Breast epithelium (tissue), 4 donors: ENCODE data around the gene FAM177A1. TPM values are rescaled to one million over a fixed set of nuclear protein-coding genes. Genes with fewer than 3 reads are reported as not detected.
"Not testable (repeated sequence)": the region's sequence is repeated elsewhere in the genome, so short reads cannot be mapped to it uniquely, and the experiment has no call there.

ENCODE experiments used
- DNase-seq, 2 donors: peaks; one replicate each; pipeline ENCODE4 v3.0.0-alpha.2; 2019; ENCODE audit warnings: low spot score in 2 of 2
- H3K27ac ChIP-seq, 2 donors: fragments of 200-600 bp; sonication (generic) in 1 of 2; one replicate each; pipeline ENCODE4 v1.5.1; 2016 to 2019; ENCODE audit warnings: mild to moderate bottlenecking in 1 of 2
- H3K27me3 ChIP-seq, 2 donors: fragments of 200-600 bp; sonication (generic) in 1 of 2; one replicate each; pipeline versions ENCODE4 v1.5.1 to v1.6.0; 2017 to 2019; ENCODE audit warnings: control low read depth in 1 of 2, mild to moderate bottlenecking in 1 of 2
- H3K36me3 ChIP-seq: fragments of 200-600 bp; one replicate; pipeline ENCODE4 v1.5.1; 2019
- H3K4me1 ChIP-seq, 2 donors: fragments of 200-600 bp; sonication (generic); one replicate each; pipeline ENCODE4 v1.5.1; 2016 to 2019; ENCODE audit warnings: control low read depth in 1 of 2
- H3K4me3 ChIP-seq, 3 donors: fragments of 200-600 bp; sonication (generic); 1 replicate in 2 of 3; 2 replicates in 1 of 3; pipeline ENCODE4 v1.5.1; 2016 to 2019; ENCODE audit warnings: mild to moderate bottlenecking in 3 of 3, moderate library complexity in 2 of 3
- H3K9me3 ChIP-seq, 2 donors: fragments of 200-600 bp; sonication (generic) in 1 of 2; one replicate each; pipeline ENCODE4 v1.5.1; 2016 to 2019; ENCODE audit warnings: control low read depth in 1 of 2
- CTCF ChIP-seq, 3 donors: fragments of 450-650 bp; IDR thresholded peaks; one replicate each; pipeline ENCODE4 v1.5.1; 2016 to 2017; ENCODE audit warnings: antibody characterized with exemption in 3 of 3, mild to moderate bottlenecking in 3 of 3, moderate library complexity in 3 of 3
- POLR2A ChIP-seq: fragments of 450-650 bp; IDR thresholded peaks from one replicate; pipeline ENCODE4 v1.6.1; 2016; ENCODE audit warnings: antibody characterized with exemption, mild to moderate bottlenecking, moderate library complexity
- POLR2AphosphoS5 ChIP-seq, 3 donors: sonication (generic); formaldehyde crosslinking; IDR thresholded peaks; one replicate each; pipeline ENCODE4 v1.6.1; 2017; ENCODE audit warnings: antibody characterized with exemption in 3 of 3
- intact Hi-C: fragments of 100-400 bp; cut with DNase I; formaldehyde crosslinking; loops from one replicate; pipeline ENCODE4 v1.15.1; 2023; ENCODE audit warnings: low total_unique reads
- total RNA-seq, 3 donors: library from RNA; depleted of rRNA; stranded (reverse); fragments of >200 nt; gene quantifications; one replicate each; pipeline ENCODE4 v1.1.0, GENCODE V29; 2016

FAM177A1 gene
- total RNA-seq, 3 donors from 2014 or later: 34.4 to 54.0 (median 47.2) TPM

- intact Hi-C loops: no loop called here
- Histone ChIP-seq H3K27me3 (no peaks in the 10 kb centered on the region), H3K9me3 (no peaks in the 10 kb centered on the region), H3K27ac (no peak overlapping the region), H3K36me3 (no peaks in the 10 kb centered on the region), H3K4me1 (peaks cover 0 to 4% of the 10 kb centered on the region in 2 donors), H3K4me3 (peak overlapping the region in 1 of 3 donors; percentile 92)
- no peak for DNase-seq
- TF ChIP-seq CTCF (IDR thresholded peaks at IDR 0.05): no peak
Observed at GRCh38 chr14:35047976-35048513, 2.0 kb downstream of the FAM177A1 start.

DNA sequence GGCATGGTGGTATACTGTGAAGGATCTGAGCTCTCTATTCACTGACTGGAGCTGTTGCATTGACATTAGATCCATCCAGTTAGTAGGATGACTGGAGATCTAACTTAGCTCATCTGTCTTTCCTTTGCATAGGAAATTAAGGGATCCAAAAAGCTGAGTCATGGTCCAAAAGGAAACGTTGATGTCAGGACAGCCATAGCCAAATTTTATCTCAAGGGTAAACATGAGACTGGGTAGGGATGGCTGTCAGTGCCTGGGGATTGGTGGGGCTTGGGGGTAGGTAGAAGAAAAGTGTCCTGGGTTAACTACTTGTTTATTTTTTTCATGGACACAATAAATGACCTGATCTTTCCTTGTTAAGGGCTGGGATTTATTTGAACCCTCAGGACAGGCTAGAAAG lies 4.6 kb downstream of the FAM177A1 start:
- H3K36me3 ChIP-seq: no peaks in the 10 kb centered on the region
- no peak for DNase-seq
- H3K4me3 ChIP-seq: no peak overlapping the region
- peaks cover 0 to 4% of the 10 kb centered on the region in 2 donors for H3K4me1 ChIP-seq
- intact Hi-C loops: no loop called here
- H3K27ac ChIP-seq: no peak overlapping the region
- H3K9me3 ChIP-seq: no peaks in the 10 kb centered on the region
- no peaks in the 10 kb centered on the region for H3K27me3 ChIP-seq
- TF ChIP-seq CTCF (IDR thresholded peaks at IDR 0.05) (no peak), POLR2AphosphoS5 (IDR thresholded peaks at IDR 0.05) (no peak), POLR2A (no peak)

GRCh38 chr14:35051796-35052195 lies 5.7 kb downstream of the FAM177A1 start:
- peak overlapping the region in 1 of 2 donors; percentile 1 for H3K27ac ChIP-seq
- no peaks in the 10 kb centered on the region for H3K27me3 ChIP-seq
- intact Hi-C loops: no loop called here
- H3K36me3 ChIP-seq: no peaks in the 10 kb centered on the region
- no peaks in the 10 kb centered on the region for H3K9me3 ChIP-seq
- TF ChIP-seq CTCF (IDR thresholded peaks at IDR 0.05) (no peak), POLR2A (no peak), POLR2AphosphoS5 (IDR thresholded peaks at IDR 0.05) (no peak)
- H3K4me1 ChIP-seq: peaks cover 0 to 4% of the 10 kb centered on the region in 2 donors
- H3K4me3 ChIP-seq: no peak overlapping the region
- no peak for DNase-seq

DNA sequence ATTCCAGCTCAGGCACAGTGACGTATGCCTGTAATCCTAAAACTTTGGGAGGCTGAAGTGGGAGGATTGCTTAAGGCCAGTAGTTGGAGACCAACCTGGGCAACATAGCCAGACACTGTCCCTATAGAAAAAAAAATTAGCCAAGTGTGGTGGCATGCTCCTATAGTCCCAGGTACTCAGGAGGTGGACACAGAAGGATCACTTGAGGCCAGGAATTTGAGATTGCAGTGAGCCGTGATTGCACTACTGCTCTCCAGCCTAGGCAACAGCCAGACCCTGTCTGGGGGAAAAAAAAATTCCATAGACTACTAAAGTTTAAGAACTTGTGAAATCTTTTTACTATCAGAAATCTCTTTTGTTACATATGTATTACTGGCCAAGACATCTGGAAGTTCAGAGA lies 6.6 kb downstream of the FAM177A1 start:
- H3K9me3 ChIP-seq: no peaks in the 10 kb centered on the region
- DNase-seq: no peak
- no peaks in the 10 kb centered on the region for H3K4me1 ChIP-seq
- no peaks in the 10 kb centered on the region for H3K36me3 ChIP-seq
- no peak overlapping the region for H3K4me3 ChIP-seq
- no peaks in the 10 kb centered on the region for H3K27me3 ChIP-seq
- TF ChIP-seq CTCF (IDR thresholded peaks at IDR 0.05) (no peak), POLR2A (no peak), POLR2AphosphoS5 (IDR thresholded peaks at IDR 0.05) (no peak)
- intact Hi-C loops: no loop called here
- H3K27ac ChIP-seq: no peak overlapping the region

DNA sequence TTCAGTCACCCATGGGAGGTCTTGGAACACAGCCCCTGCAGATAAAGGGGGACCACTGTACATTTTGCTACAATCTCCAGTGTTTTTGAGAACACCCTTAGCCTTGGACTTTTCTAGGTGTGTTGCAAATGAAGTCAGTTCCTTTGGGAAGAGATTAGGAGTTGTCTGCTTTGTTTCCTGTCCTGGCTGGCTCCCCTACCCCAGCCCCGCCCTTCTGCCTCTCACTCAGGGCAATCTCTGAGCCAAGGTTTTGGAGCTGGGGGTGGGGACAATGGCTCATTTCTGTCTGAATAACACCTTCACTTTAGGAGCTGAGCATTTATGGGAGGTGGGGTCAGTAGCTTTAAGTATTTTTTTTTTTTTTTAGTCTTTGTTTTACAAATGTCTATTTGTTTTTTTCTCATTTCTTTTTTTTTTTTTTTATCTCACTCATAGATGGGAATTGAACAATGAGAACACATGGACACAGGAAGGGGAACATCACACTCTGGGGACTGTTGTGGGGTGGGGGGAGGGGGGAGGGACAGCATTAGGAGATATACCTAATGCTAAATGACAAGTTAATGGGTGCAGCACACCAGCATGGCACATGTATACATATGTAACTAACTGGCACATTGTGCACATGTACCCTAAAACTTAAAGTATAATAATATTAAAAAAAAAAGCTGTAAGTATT lies 15.2 kb downstream of the FAM177A1 start:
- H3K4me1 ChIP-seq, H3K9me3 ChIP-seq, H3K27me3 ChIP-seq, H3K4me3 ChIP-seq, intact Hi-C loops, DNase-seq, H3K36me3 ChIP-seq: not testable (repeated sequence)
- peak overlapping the region in 1 of 2 donors; percentile 3 for H3K27ac ChIP-seq

DNA sequence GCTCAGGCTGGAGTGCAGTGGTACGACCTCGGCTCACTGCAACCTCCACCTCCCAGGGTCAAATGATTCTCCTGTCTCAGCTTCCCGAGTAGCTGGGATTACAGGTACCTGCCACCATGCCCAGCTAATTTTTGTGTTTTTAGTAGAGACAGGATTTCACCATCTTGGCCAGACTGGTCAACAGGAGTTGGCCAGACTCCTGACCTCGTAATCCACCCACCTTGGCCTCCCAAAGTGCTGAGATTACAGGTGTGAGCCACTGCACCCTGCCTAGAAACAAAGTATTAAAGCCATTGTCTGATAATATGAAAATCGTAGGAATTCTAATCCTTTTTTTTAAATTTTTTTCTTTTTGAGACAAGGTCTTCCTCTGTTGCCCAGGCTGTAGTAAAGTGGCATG lies 19.7 kb downstream of the FAM177A1 start:
- intact Hi-C loops, DNase-seq, H3K4me3 ChIP-seq, H3K27me3 ChIP-seq, H3K36me3 ChIP-seq, H3K27ac ChIP-seq, H3K4me1 ChIP-seq, H3K9me3 ChIP-seq: not testable (repeated sequence)
